Upper lobe of left lung (tissue), 4 donors: Measurements from ENCODE around the gene LRRC8E.

Experiments
- EP300 ChIP-seq, 4 donors: sonication (generic); formaldehyde crosslinking; IDR thresholded peaks; one replicate each; pipeline ENCODE4 v1.5.1; 2017; ENCODE audit warnings: antibody characterized with exemption in 4 of 4, control low read depth in 2 of 4
- POLR2AphosphoS5 ChIP-seq, 2 donors: sonication (generic); formaldehyde crosslinking; IDR thresholded peaks; one replicate each; pipeline ENCODE4 v1.5.1; 2017; ENCODE audit warnings: antibody characterized with exemption in 2 of 2
- TF ChIP-seq, protein P1 (sequence below), 6 experiments: fragments of 450-650 bp in 4 of 6; fragments of 200-600 bp in 2 of 6; sonication (generic) in 2 of 6; IDR thresholded peaks; one replicate each; pipeline ENCODE4 v1.5.1; 2016 to 2019; ENCODE audit warnings: antibody characterized with exemption in 6 of 6

DNA sequence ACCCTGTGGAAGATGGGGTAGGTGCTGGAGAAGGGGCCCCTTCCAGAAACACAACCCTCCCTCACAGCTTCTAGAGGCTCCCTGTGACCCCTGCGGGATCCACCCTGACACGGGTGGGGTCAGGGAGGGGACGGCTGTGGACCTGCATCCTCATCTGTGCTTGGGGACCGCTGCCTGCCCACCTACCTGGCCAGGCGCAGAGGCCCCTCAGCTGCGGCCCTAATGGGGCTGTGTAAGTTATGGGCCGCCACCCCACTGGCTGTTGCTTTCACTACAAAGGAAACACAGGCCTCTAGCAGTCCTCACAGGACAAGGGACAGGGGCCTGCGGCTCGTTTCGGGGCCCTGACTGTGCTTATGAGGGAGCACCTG is 44.6 kb downstream of the LRRC8E start:
- TF ChIP-seq, protein P1, sequence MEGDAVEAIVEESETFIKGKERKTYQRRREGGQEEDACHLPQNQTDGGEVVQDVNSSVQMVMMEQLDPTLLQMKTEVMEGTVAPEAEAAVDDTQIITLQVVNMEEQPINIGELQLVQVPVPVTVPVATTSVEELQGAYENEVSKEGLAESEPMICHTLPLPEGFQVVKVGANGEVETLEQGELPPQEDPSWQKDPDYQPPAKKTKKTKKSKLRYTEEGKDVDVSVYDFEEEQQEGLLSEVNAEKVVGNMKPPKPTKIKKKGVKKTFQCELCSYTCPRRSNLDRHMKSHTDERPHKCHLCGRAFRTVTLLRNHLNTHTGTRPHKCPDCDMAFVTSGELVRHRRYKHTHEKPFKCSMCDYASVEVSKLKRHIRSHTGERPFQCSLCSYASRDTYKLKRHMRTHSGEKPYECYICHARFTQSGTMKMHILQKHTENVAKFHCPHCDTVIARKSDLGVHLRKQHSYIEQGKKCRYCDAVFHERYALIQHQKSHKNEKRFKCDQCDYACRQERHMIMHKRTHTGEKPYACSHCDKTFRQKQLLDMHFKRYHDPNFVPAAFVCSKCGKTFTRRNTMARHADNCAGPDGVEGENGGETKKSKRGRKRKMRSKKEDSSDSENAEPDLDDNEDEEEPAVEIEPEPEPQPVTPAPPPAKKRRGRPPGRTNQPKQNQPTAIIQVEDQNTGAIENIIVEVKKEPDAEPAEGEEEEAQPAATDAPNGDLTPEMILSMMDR (IDR thresholded peaks at IDR 0.05): no peak
- TF ChIP-seq EP300 (IDR thresholded peaks at IDR 0.05) (no peak), POLR2AphosphoS5 (IDR thresholded peaks at IDR 0.05) (no peak)
